SK-N-SH (cell line): Measurements from ENCODE around the gene ZSWIM3. TPM values are rescaled to one million over a fixed set of nuclear protein-coding genes. Genes with fewer than 3 reads are reported as not detected.
A peak's percentile ranks its signal among the peaks of the same experiment; 100 is the strongest.

Source experiments
- CTCF ChIA-PET: fragments of 300-600, 350-600 bp; formaldehyde crosslinking; extraction: SDS; loops from one replicate; lab custom pipeline; 2021; lab: Yijun Ruan, JAX
- POLR2A ChIA-PET: fragments of 350-600 bp; sonication (Branson Sonifier 250); formaldehyde crosslinking; extraction: SDS; loops from one replicate; lab custom pipeline; 2020; ENCODE audit warnings: antibody characterized with exemption, inconsistent platforms; lab: Yijun Ruan, JAX
- DNase-seq: peaks from one replicate; pipeline ENCODE4 v3.0.0; 2012
- H2AFZ ChIP-seq: fragments of 200-600 bp; sonication (generic); 2 replicates; pipeline ENCODE4 v1.8.1; 2016; ENCODE audit warnings: antibody characterized with exemption, mild to moderate bottlenecking, low read depth
- H3F3A ChIP-seq: fragments of 200-600 bp; sonication (generic); replicated peaks from 2 replicates; pipeline ENCODE3; 2016; ENCODE audit warnings: antibody characterized with exemption, mild to moderate bottlenecking; ENCODE audit not compliant: insufficient read depth
- H3K27ac ChIP-seq, 2 experiments: fragments of 200-500 bp in 1 of 2; fragments of 200-600 bp in 1 of 2; sonication (Bioruptor generic) in 1 of 2; sonication (generic), shearing (Covaris generic) in 1 of 2; 2 replicates each; pipeline versions ENCODE4 v1.5.1 to v1.6.1; 2014 to 2016; ENCODE audit warnings: low read depth in 2 of 2, inconsistent platforms in 1 of 2, low read length in 1 of 2, mild to moderate bottlenecking in 1 of 2, mixed read lengths in 1 of 2
- H3K27me3 ChIP-seq: fragments of 200-600 bp; sonication (generic), shearing (Covaris generic); 2 replicates; pipeline ENCODE4 v1.6.1; 2016; ENCODE audit warnings: mixed run types; ENCODE audit not compliant: insufficient read depth
- H3K36me3 ChIP-seq, 2 experiments: fragments of 200-500 bp in 1 of 2; fragments of 200-600 bp in 1 of 2; sonication (Bioruptor generic) in 1 of 2; sonication (generic) in 1 of 2; replicated peaks in 1 of 2; 2 replicates each; pipeline versions ENCODE3 to v1.5.1; 2014 to 2016; ENCODE audit warnings: low read length in 1 of 2, mild to moderate bottlenecking in 1 of 2; ENCODE audit not compliant: insufficient read depth in 2 of 2, control insufficient read depth in 1 of 2
- H3K4me1 ChIP-seq, 2 experiments: fragments of 200-500 bp in 1 of 2; fragments of 200-600 bp in 1 of 2; sonication (Bioruptor generic) in 1 of 2; sonication (generic), shearing (Covaris generic) in 1 of 2; 2 replicates each; pipeline versions ENCODE4 v1.5.1 to v1.6.1; 2014 to 2016; ENCODE audit warnings: low read depth in 1 of 2, low read length in 1 of 2, mixed run types in 1 of 2; ENCODE audit not compliant: insufficient read depth in 2 of 2, control insufficient read depth in 1 of 2
- H3K4me2 ChIP-seq: fragments of 200-600 bp; sonication (generic), shearing (Covaris generic); 2 replicates; pipeline ENCODE4 v1.6.1; 2017; ENCODE audit warnings: mixed run types
- H3K4me3 ChIP-seq, 2 experiments: fragments of 200-500 bp in 1 of 2; fragments of 200-600 bp in 1 of 2; sonication (Bioruptor generic) in 1 of 2; sonication (generic), shearing (Covaris generic) in 1 of 2; 2 replicates each; pipeline versions ENCODE4 v1.5.1 to v1.8.1; 2014 to 2016; ENCODE audit warnings: low read depth in 2 of 2, inconsistent platforms in 1 of 2, low read length in 1 of 2, mild to moderate bottlenecking in 1 of 2, mixed read lengths in 1 of 2, moderate library complexity in 1 of 2
- H3K79me2 ChIP-seq: fragments of 200-600 bp; sonication (generic); 2 replicates; pipeline ENCODE4 v1.8.1; 2017; ENCODE audit warnings: mild to moderate bottlenecking; ENCODE audit not compliant: insufficient read depth
- H3K9ac ChIP-seq: fragments of 200-600 bp; sonication (generic); 2 replicates; pipeline ENCODE4 v1.6.1; 2017; ENCODE audit warnings: mixed run types
- H3K9me2 ChIP-seq: fragments of 200-600 bp; sonication (generic); 2 replicates; pipeline ENCODE4 v1.6.1; 2017; ENCODE audit warnings: mixed run types
- H3K9me3 ChIP-seq: fragments of 200-600 bp; sonication (generic); 2 replicates; pipeline ENCODE4 v1.6.1; 2017; ENCODE audit warnings: mixed run types, mild to moderate bottlenecking, moderate library complexity
- H4K20me1 ChIP-seq: fragments of 200-600 bp; sonication (generic); 2 replicates; pipeline ENCODE4 v1.6.1; 2017; ENCODE audit warnings: mild to moderate bottlenecking, mixed run types; ENCODE audit not compliant: insufficient read depth
- CHD2 ChIP-seq: fragments of 150-350 bp; IDR thresholded peaks from 2 replicates; pipeline ENCODE4 v1.6.1; 2018; ENCODE audit warnings: low read length; ENCODE audit not compliant: partially characterized antibody
- CTCF ChIP-seq: fragments of 200-600 bp; sonication (generic); IDR thresholded peaks from 2 replicates; pipeline ENCODE4 v1.6.1; 2017; ENCODE audit warnings: antibody characterized with exemption, mild to moderate bottlenecking, moderate library complexity
- EP300 ChIP-seq, 2 experiments: IDR thresholded peaks; 2 replicates each; pipeline versions ENCODE4 v1.4.0 to v1.6.1; 2012; ENCODE audit warnings: borderline replicate concordance in 1 of 2, low read depth in 1 of 2, low read length in 1 of 2
- FOXM1 ChIP-seq: IDR thresholded peaks from 2 replicates; pipeline ENCODE4 v1.4.0; 2012; ENCODE audit warnings: low read depth, mild to moderate bottlenecking
- GATA2 ChIP-seq: sonication (generic); formaldehyde crosslinking; IDR thresholded peaks from 2 replicates; pipeline ENCODE4 v1.5.0; 2020; ENCODE audit warnings: mild to moderate bottlenecking, missing genetic modification reagents
- IRF3 ChIP-seq: fragments of 150-350 bp; IDR thresholded peaks from 2 replicates; pipeline ENCODE4 v1.6.1; 2016; ENCODE audit warnings: mild to moderate bottlenecking, low read depth, low read length
- JUND ChIP-seq: IDR thresholded peaks from 2 replicates; pipeline ENCODE4 v1.4.0; 2012
- MEF2A ChIP-seq: IDR thresholded peaks from 2 replicates; pipeline ENCODE4 v1.4.0; 2012; ENCODE audit warnings: low read depth, borderline replicate concordance
- NRF1 ChIP-seq: IDR thresholded peaks from 2 replicates; pipeline ENCODE4 v1.6.1; 2012; ENCODE audit warnings: low read depth, mild to moderate bottlenecking, low read length
- PBX3 ChIP-seq: IDR thresholded peaks from 2 replicates; pipeline ENCODE4; 2012
- POLR2AphosphoS5 ChIP-seq: IDR thresholded peaks from 2 replicates; pipeline ENCODE4 v1.6.1; 2012; ENCODE audit warnings: low read depth, low read length
- RAD21 ChIP-seq: IDR thresholded peaks from 2 replicates; pipeline ENCODE4 v1.6.1; 2012; ENCODE audit warnings: mild to moderate bottlenecking, low read length
- RCOR1 ChIP-seq: fragments of 150-350 bp; IDR thresholded peaks from 2 replicates; pipeline ENCODE4 v1.6.1; 2017; ENCODE audit warnings: antibody characterized with exemption, low read length
- RFX5 ChIP-seq: IDR thresholded peaks from 2 replicates; pipeline ENCODE4 v1.6.1; 2012; ENCODE audit warnings: mild to moderate bottlenecking, improper control_type of control experiment, low read length
- SIN3A ChIP-seq: IDR thresholded peaks from 2 replicates; pipeline ENCODE4 v1.6.1; 2012; ENCODE audit warnings: low read depth, mild to moderate bottlenecking, low read length, moderate library complexity, borderline replicate concordance
- TAF1 ChIP-seq: IDR thresholded peaks from 2 replicates; pipeline ENCODE4 v1.6.1; 2012; ENCODE audit warnings: low read depth, mild to moderate bottlenecking, low read length, moderate library complexity, borderline replicate concordance
- TCF12 ChIP-seq: IDR thresholded peaks from 2 replicates; pipeline ENCODE4 v1.4.0; 2012
- TEAD4 ChIP-seq: IDR thresholded peaks from 2 replicates; pipeline ENCODE4 v1.4.0; 2012; ENCODE audit warnings: mild to moderate bottlenecking, borderline replicate concordance; ENCODE audit not compliant: insufficient read depth
- USF2 ChIP-seq: fragments of 150-350 bp; IDR thresholded peaks from 2 replicates; pipeline ENCODE4 v1.6.1; 2017; ENCODE audit warnings: antibody characterized with exemption, low read length, low read depth, borderline replicate concordance
- ZBTB33 ChIP-seq: IDR thresholded peaks from 2 replicates; pipeline ENCODE4 v1.4.0; 2012; ENCODE audit warnings: low read depth, borderline replicate concordance
- WGBS: methylation state at CpG from one replicate; pipeline ENCODE4 v1.1.6; 2017; ENCODE audit warnings: low lambda C conversion rate; 5-methylcytosine and 5-hydroxymethylcytosine counted together
- polyA plus RNA-seq, 3 experiments: library from polyadenylated mRNA; depleted of rRNA; stranded (reverse); fragments of >200 nt; gene quantifications; 2 replicates each; pipeline ENCODE4 v1.2.3, GENCODE V29; 2012

ZSWIM3 gene
- polyA plus RNA-seq, 1 of the 3 experiments (the other 2 are of a cell fraction) = 2.3 TPM

- POLR2A ChIA-PET = interaction anchor here (1.2 to 1.7 kb wide), 2 partner anchors 20 to 21 kb away, joined by 4 read pairs; partner anchors contain the start of gene SNX21
- 1% methylated on average over 19 of the region's 65 CpGs for WGBS
- TF ChIP-seq GATA2 (no peak), TAF1 (peak; percentile 68; the same call in 1 of the 2 replicates), USF2 (peak; percentile 67), NRF1 (peak; percentile 34; the same call in 1 of the 2 replicates), RFX5 (0 out of 2 replicates have a peak, but pooled peaks have one; percentile 49), FOXM1 (peak; percentile 100), TEAD4 (no peak), IRF3 (peak; percentile 98), RAD21 (no peak), CTCF (no peak), PBX3 (peak; percentile 99), ZBTB33 (no peak), RCOR1 (0 out of 2 replicates have a peak, but pooled peaks have one; percentile 20), CHD2 (peak; percentile 94), EP300 (IDR thresholded peaks at IDR 0.05; ENCODE audit: borderline replicate concordance in 1 of 2, low read depth in 1 of 2, low read length in 1 of 2) (no peak), POLR2AphosphoS5 (peak; percentile 64), TCF12 (peak; percentile 26; the same call in 1 of the 2 replicates), MEF2A (no peak), JUND (no peak), SIN3A (peak; percentile 98)
These were observed 45.0 kb upstream of the ZSWIM3 start, which contains the start of gene UBE2C for GRCh38 chr20:45812157-45813005. Gene UBE2C, plus strand, starts transcription at chr20:45812644. Its CDS starts 52 bp downstream, at chr20:45812696.

More at GRCh38 chr20:45812157-45813005, 45.0 kb upstream of the ZSWIM3 start, which contains the start of gene UBE2C:
- Histone ChIP-seq H4K20me1 (no peaks in the 10 kb centered on the region), H3K4me2 (peak within 1 kb of the TSS; percentile 94), H3K9me3 (no peaks in the 10 kb centered on the region), H3K4me1 (peaks cover 0 to 11% of the 10 kb centered on the region in 2 experiments; a peak in 1 of 4 replicates), H3F3A (peaks cover 17% of the 10 kb centered on the region), H3K36me3 (peaks cover 29 to 32% of the 10 kb centered on the region in 2 experiments), H3K9me2 (no peaks in the 10 kb centered on the region), H3K79me2 (peaks cover 33% of the 10 kb centered on the region), H3K27ac (peak within 1 kb of the TSS; percentile 56 to 63), H3K4me3 (peak within 1 kb of the TSS; percentile 78 to 80), H3K27me3 (no peaks in the 10 kb centered on the region), H2AFZ (peak within 1 kb of the TSS; percentile 78), H3K9ac (peak within 1 kb of the TSS; percentile 88)
- DNase-seq = peak; percentile 98
- CTCF ChIA-PET = interaction anchor here (0.6 to 2.4 kb wide), 5 partner anchors 13 to 276 kb away, joined by 3 to 13 read pairs (median 4); no protein-coding TSS in a partner anchor
